Measurements from ENCODE around the gene ADAMTS7.
"Not testable (repeated sequence)": the region's sequence is repeated elsewhere in the genome, so short reads cannot be mapped to it uniquely, and the experiment has no call there.

ADAMTS7 gene

DNA sequence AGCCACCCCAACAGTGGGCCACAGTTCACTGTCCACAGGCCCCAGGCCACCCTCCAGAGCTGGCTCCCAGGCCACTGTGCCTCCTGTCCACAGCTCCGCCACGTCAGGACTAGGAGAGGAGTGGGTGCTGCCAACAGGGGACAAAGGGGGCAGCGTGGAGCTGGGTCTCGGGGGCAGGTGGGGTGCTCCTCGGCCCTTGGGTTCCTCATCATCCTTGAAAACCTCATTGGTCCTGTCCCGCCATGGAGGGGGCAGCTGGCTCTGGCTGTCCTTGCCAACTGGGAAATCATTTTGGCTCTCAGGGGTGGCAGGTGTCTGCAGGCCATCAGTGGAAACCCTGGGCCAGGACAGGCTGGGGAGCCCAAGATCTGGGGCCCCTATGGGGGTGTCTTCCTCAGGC is 45.2 kb downstream of the ADAMTS7 start:
- Histone ChIP-seq H3K27ac (ENCODE audit: insufficient read depth, low read depth, low read length, poor library complexity, severe bottlenecking) (no peak overlapping the region), H3K4me1 (ENCODE audit: control insufficient read depth, insufficient read depth, low read length) (no peaks in the 10 kb centered on the region), H3K4me3 (ENCODE audit: insufficient read depth, low read depth, low read length) (no peak overlapping the region), H3K36me3 (ENCODE audit: control insufficient read depth, insufficient read depth, low read length) (no peaks in the 10 kb centered on the region), H3K27me3 (ENCODE audit: control insufficient read depth, insufficient read depth, low read length, poor library complexity, severe bottlenecking) (no peaks in the 10 kb centered on the region), H3K9me3 (ENCODE audit: control insufficient read depth, low read length) (no peaks in the 10 kb centered on the region)
- WGBS, 2 experiments = 95% methylated on average over 6 of the region's 6 CpGs

DNA sequence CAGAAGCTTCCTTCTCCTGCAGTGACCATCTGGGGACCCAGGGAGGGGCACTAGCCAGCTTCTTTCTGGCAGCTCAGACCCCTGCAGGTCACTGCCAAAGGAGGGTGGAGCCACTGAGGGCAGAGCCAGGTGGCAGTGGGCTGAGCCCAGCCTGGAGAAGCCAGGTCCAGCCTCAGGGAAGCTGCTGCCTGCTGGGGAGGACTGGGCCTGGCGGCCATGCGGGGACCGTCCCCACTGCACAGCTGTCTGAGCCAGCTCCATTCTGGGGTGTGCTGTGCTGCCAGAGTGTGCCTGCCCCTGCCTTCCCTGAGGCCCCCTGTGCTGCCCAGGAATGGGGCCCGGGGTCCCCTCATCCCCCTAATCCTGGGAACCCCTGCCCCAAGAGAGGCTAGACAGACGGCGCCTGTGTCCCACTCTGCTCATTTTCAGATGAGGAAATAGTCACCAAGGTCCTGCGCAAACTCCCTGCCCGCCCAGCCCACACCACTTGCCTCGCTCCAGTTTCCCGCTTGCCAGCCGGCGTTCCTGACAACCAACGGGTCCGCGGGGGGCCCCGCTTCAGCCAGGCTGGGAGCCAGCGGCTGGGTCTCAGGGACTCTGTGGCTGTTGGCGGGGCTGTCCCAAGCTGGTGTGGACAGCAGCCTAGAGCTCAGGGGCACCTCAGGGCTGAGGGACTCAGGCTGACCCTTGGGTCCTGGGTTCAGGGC is 46.0 kb downstream of the ADAMTS7 start:
- not testable (repeated sequence) for H3K9me3 ChIP-seq (ENCODE audit: control insufficient read depth, low read length)

DNA sequence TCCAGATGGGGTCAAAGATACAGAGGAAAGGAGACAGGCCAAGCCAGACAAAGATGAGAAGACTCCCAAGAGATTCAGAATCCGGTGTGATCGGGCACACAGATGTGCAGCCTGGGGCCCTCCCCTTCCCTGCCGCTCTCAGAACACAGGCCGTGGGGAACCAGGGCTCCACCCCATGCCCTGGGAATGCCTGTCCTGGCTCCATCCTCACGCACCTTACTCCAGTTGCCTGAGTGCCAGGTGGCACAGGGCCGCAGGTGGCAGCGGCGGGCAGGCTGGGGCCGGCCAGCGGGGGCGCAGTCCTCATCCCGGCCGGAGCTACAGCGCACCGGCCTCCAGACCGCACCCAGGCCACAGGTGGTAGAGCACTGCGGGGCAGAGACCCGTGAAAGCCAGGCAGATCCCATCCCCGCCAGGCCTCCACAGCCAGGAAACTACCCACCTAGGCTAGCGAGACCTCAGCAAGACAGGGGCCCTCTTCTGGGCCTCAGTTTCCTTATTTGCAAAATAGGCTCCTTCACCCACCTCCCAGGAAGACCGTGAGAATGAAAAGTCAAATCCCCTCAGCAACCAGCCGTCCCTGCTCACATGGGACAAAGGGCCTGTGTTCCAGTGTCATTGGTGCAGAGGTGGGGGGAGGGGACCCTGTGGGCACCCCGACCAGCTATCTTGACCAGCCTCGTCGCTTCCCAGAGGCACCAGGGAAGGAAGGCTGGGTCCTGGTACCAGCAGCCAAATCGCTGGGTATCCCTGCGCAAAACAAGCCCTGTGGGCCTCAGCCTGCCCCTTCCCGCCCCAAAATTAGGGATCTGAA is 46.7 kb downstream of the ADAMTS7 start:
- not testable (repeated sequence) for H3K27me3 ChIP-seq (ENCODE audit: control insufficient read depth, insufficient read depth, low read length, poor library complexity, severe bottlenecking); H3K9me3 ChIP-seq (ENCODE audit: control insufficient read depth, low read length); H3K27ac ChIP-seq (ENCODE audit: insufficient read depth, low read depth, low read length, poor library complexity, severe bottlenecking); H3K4me3 ChIP-seq (ENCODE audit: insufficient read depth, low read depth, low read length); H3K36me3 ChIP-seq (ENCODE audit: control insufficient read depth, insufficient read depth, low read length); H3K4me1 ChIP-seq (ENCODE audit: control insufficient read depth, insufficient read depth, low read length)
- 88 to 90% methylated on average over 28 of the region's 28 CpGs for WGBS, 2 experiments

More for the DNA sequence above, 46.0 kb downstream of the ADAMTS7 start:
- H3K4me3 ChIP-seq (ENCODE audit: insufficient read depth, low read depth, low read length); H3K27ac ChIP-seq (ENCODE audit: insufficient read depth, low read depth, low read length, poor library complexity, severe bottlenecking); H3K27me3 ChIP-seq (ENCODE audit: control insufficient read depth, insufficient read depth, low read length, poor library complexity, severe bottlenecking); H3K36me3 ChIP-seq (ENCODE audit: control insufficient read depth, insufficient read depth, low read length); H3K4me1 ChIP-seq (ENCODE audit: control insufficient read depth, insufficient read depth, low read length): not testable (repeated sequence)
- WGBS, 2 experiments = 76% methylated on average over 17 to 18 of the region's 18 CpGs

DNA sequence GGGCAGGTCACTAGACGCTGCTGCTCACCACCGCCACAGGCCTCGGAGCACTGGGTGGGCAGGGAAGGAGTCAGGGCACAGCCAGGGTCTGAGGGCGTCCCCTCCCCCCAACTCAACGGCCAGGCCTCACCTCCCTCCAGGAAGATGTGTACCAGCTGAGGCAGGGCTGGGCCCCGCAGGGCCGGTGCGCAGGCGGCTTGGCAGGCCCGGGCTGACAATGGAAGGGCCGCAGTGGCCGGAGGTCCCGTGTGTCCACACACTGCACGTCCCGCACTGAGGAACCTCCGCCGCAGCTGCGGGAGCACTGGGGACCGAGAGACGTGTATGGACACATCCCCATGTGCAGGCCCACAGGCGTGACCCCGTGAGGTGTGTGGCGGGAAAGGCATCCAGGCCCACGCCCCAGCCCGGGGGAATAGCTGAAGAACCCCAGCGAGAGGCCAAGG is 47.4 kb downstream of the ADAMTS7 start:
- Histone ChIP-seq H3K36me3 (ENCODE audit: control insufficient read depth, insufficient read depth, low read length) (no peaks in the 10 kb centered on the region), H3K27ac (ENCODE audit: insufficient read depth, low read depth, low read length, poor library complexity, severe bottlenecking) (no peak overlapping the region), H3K27me3 (ENCODE audit: control insufficient read depth, insufficient read depth, low read length, poor library complexity, severe bottlenecking) (no peaks in the 10 kb centered on the region), H3K4me3 (ENCODE audit: insufficient read depth, low read depth, low read length) (no peak overlapping the region), H3K4me1 (ENCODE audit: control insufficient read depth, insufficient read depth, low read length) (no peaks in the 10 kb centered on the region), H3K9me3 (ENCODE audit: control insufficient read depth, low read length) (no peaks in the 10 kb centered on the region)
- WGBS, 2 experiments = 93 to 94% methylated on average over 26 of the region's 26 CpGs

DNA sequence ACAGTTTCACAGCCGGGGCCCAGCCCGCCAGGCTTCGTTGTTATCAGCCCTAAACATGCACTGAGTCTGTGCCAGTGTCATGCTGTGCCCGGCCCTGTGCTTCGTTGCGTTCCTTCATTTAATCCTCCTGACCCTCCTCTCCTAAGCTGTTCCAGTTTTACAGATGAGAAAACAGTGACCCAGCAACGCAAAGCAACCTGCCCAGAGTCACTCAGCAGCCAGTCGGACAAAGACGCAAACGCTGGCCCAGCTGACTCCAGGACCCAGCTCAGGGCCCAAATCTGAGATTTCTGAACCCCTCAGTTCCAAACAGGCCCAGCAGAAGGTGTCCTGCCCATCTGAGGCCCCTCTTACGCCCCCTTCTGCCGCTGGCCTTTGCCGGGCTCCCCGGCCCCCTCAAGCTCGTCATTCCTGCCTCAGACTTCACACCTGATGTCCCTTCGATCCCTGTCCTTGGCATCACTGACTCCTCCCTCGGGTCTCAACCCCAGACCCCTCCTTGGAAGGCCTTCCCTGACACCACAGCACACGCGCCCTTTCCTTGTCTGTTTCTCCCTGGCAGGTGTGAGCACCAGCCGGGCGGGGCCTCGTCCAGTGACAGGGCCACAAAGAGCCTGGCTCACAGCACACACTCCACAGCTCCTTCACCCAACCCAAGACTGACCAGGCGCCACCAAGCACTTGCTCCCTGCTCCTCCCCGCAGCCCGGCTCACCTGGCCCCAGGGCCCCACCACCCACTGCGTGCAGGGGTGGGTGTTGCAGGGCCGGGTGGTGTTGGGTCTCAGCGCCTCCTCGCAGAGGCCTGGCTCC is 48.1 kb downstream of the ADAMTS7 start:
- Histone ChIP-seq H3K4me1 (ENCODE audit: control insufficient read depth, insufficient read depth, low read length) (no peaks in the 10 kb centered on the region), H3K36me3 (ENCODE audit: control insufficient read depth, insufficient read depth, low read length) (no peaks in the 10 kb centered on the region), H3K9me3 (ENCODE audit: control insufficient read depth, low read length) (no peaks in the 10 kb centered on the region), H3K27me3 (ENCODE audit: control insufficient read depth, insufficient read depth, low read length, poor library complexity, severe bottlenecking) (no peaks in the 10 kb centered on the region), H3K4me3 (ENCODE audit: insufficient read depth, low read depth, low read length) (no peak overlapping the region), H3K27ac (ENCODE audit: insufficient read depth, low read depth, low read length, poor library complexity, severe bottlenecking) (no peak overlapping the region)
- 91% methylated on average over 29 of the region's 29 CpGs for WGBS, 2 experiments

DNA sequence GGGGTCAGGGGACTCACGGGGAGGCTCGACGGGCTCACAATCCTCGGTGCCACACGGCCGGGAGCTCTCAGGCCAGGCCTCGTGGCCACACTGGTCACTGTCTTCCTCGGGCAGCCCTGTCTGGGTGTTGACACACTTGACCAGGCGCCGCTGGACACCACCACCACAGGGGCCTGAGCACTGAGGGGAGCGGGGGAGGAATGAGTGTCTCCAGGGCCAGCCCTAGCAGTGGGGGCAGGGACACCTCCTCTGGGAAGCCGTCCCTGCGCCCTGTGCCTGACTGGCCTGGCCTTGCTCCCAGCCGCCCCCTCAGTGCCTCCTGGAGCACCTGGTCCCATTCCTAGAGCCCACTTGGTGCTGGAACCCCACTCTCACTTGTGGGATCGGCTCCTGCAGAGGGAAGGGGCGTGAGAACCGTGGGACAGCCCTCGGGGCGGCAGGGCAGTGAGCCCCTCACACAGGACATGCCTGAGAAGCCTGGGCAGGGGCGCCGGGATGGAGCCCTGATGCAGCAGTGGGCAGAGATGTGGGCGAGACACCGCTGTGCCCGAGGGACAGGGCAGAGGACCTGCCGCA is 48.8 kb downstream of the ADAMTS7 start:
- H3K27me3 ChIP-seq (ENCODE audit: control insufficient read depth, insufficient read depth, low read length, poor library complexity, severe bottlenecking); H3K27ac ChIP-seq (ENCODE audit: insufficient read depth, low read depth, low read length, poor library complexity, severe bottlenecking); H3K36me3 ChIP-seq (ENCODE audit: control insufficient read depth, insufficient read depth, low read length); H3K4me1 ChIP-seq (ENCODE audit: control insufficient read depth, insufficient read depth, low read length); H3K4me3 ChIP-seq (ENCODE audit: insufficient read depth, low read depth, low read length); H3K9me3 ChIP-seq (ENCODE audit: control insufficient read depth, low read length): not testable (repeated sequence)
- 82% methylated on average over 24 to 25 of the region's 25 CpGs for WGBS, 2 experiments

DNA sequence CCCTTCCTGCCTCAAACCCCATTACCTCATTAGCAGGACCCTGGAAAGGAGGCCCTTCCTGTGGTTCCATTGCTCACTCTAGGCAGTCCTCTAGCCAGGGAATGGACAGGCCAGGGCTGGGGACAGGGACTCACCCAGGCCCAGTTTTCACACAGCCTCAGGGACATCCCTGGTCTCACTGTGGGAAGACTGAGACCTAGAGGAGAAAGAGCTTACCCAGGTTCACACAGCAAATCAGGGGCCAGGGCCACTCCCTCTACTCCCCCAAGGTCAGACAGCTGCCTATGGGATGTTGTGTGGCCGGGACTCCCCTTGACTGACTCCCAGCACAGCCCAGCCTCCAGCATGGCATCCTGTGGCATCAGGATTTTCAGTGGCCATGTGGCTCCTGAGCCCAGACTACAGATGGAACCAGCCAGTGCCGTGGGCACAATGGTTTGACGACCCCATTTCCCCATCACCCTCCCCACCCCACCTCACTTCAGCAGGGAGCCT is 49.3 kb downstream of the ADAMTS7 start:
- Histone ChIP-seq H3K27ac (ENCODE audit: insufficient read depth, low read depth, low read length, poor library complexity, severe bottlenecking) (no peak overlapping the region), H3K27me3 (ENCODE audit: control insufficient read depth, insufficient read depth, low read length, poor library complexity, severe bottlenecking) (no peaks in the 10 kb centered on the region), H3K4me3 (ENCODE audit: insufficient read depth, low read depth, low read length) (no peak overlapping the region), H3K9me3 (ENCODE audit: control insufficient read depth, low read length) (no peaks in the 10 kb centered on the region), H3K4me1 (ENCODE audit: control insufficient read depth, insufficient read depth, low read length) (no peaks in the 10 kb centered on the region), H3K36me3 (ENCODE audit: control insufficient read depth, insufficient read depth, low read length) (no peaks in the 10 kb centered on the region)
- WGBS, 2 experiments = 93 to 97% methylated on average over 3 of the region's 3 CpGs

DNA sequence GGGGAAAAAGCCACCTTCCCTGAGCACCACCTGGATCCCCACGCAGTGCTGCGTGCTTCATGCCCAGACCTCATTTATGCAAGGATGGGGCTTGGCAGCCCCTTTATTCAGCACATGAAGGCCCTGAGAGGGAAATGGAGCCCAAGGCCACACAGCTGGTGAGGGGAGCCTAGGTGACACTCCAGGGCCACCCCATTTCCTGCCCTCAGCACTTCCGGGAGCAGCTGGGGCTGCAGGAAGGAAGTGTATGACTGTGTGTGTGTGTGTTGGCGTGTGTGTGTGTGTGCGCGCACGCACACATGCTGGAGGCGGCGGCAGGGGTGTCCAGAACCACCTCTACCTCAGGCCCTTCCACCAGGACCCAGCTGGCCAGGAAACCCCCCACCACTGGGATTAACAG is 49.8 kb downstream of the ADAMTS7 start:
- WGBS, 2 experiments = 92 to 93% methylated on average over 9 of the region's 9 CpGs
- not testable (repeated sequence) for H3K36me3 ChIP-seq (ENCODE audit: control insufficient read depth, insufficient read depth, low read length)

DNA sequence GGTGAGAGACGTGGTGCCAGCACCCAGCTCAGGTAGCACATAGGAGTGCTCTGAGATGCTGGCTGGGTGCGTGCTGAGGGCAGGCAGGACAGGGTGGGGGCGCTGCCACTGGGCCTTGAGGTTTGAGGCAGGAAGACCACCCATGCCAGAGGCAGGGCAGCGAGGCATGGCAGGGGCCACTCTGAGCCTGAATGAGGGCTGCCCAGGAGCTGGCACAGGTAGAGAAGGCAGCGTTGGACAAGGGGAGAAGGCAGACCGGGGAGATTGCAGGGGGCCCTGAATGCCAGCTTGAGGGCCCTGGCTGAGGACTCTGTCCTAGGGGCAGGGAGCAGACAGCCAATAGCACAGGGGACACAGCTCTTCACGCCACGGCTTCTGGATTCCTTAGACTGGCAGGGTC is 50.2 kb downstream of the ADAMTS7 start:
- no peak overlapping the region for H3K4me3 ChIP-seq (ENCODE audit: insufficient read depth, low read depth, low read length)
- WGBS, 2 experiments = 93 to 94% methylated on average over 7 to 8 of the region's 8 CpGs
- no peaks in the 10 kb centered on the region for H3K4me1 ChIP-seq (ENCODE audit: control insufficient read depth, insufficient read depth, low read length)
- H3K27me3 ChIP-seq (ENCODE audit: control insufficient read depth, insufficient read depth, low read length, poor library complexity, severe bottlenecking) = no peaks in the 10 kb centered on the region
- H3K36me3 ChIP-seq (ENCODE audit: control insufficient read depth, insufficient read depth, low read length) = no peaks in the 10 kb centered on the region
- H3K9me3 ChIP-seq (ENCODE audit: control insufficient read depth, low read length) = no peaks in the 10 kb centered on the region
- H3K27ac ChIP-seq (ENCODE audit: insufficient read depth, low read depth, low read length, poor library complexity, severe bottlenecking) = no peak overlapping the region

More for the DNA sequence above, 49.8 kb downstream of the ADAMTS7 start:
- not testable (repeated sequence) for H3K27me3 ChIP-seq (ENCODE audit: control insufficient read depth, insufficient read depth, low read length, poor library complexity, severe bottlenecking); H3K4me1 ChIP-seq (ENCODE audit: control insufficient read depth, insufficient read depth, low read length); H3K27ac ChIP-seq (ENCODE audit: insufficient read depth, low read depth, low read length, poor library complexity, severe bottlenecking); H3K9me3 ChIP-seq (ENCODE audit: control insufficient read depth, low read length); H3K4me3 ChIP-seq (ENCODE audit: insufficient read depth, low read depth, low read length)
